ENCODE results near the gene PDE8A. TPM values are rescaled to one million over a fixed set of nuclear protein-coding genes. Genes with fewer than 3 reads are reported as not detected.

Gene PDE8A
- total and polyA plus RNA-seq, 3 donors from 2014 or later, result 27.8 to 67.8 (median 67.3) TPM

DNA sequence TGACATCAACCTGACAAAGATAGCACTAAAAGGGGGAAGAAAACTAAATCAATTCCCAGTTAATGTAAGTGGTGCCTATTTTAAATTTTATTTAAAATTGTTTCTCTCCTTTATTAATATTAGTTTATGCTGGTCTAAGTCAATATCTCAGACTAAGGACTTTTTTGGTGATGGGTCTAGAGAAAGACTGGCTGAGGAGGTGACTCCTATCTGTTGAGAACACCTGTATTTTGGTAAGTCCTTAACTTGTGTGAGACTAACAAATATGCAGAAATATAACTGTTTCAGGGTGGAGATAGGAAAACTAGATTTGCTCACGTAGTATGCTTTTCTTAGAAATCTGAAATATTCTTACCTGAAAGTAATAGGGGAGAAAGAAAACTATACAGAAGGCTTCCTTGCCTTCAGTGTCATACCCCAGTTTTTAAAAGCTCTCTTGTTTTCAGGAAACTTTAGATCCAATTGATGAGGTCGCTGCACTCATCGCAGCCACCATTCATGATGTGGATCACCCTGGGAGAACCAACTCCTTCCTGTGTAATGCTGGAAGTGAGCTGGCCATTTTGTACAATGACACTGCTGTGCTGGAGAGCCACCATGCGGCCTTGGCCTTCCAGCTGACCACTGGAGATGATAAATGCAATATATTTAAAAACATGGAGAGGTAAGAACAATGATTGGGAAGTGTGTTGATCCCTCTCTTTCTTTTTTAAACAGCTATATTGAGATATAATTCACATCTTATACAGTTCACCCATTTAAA, 138.9 kb downstream of the PDE8A start:
- H3K27ac ChIP-seq, result no peak overlapping the region
- intact Hi-C loops (cut with DNase I; ENCODE audit: low total_unique reads), result no loop called here
- no peaks in the 10 kb centered on the region for H3K4me1 ChIP-seq
- no peak overlapping the region for H3K4me3 ChIP-seq
- no peaks in the 10 kb centered on the region for H3K36me3 ChIP-seq (ENCODE audit: low read depth, missing control alignments)
- H3K27me3 ChIP-seq, result no peaks in the 10 kb centered on the region
- 91 to 94% methylated on average over 4 of the region's 4 CpGs for WGBS, 2 donors
- H3K9me3 ChIP-seq, result no peaks in the 10 kb centered on the region
- no peak for TF ChIP-seq POLR2A (IDR thresholded peaks at IDR 0.05)
- no peak for TF ChIP-seq CTCF (IDR thresholded peaks at IDR 0.05)
- DNase-seq, result no peak

GRCh38 chr15:85124173-85124572, 142.5 kb downstream of the PDE8A start:
- no peaks in the 10 kb centered on the region for H3K27me3 ChIP-seq
- intact Hi-C loops (cut with DNase I; ENCODE audit: low total_unique reads), result no loop called here
- 56 to 60% methylated on average over 1 of the region's 1 CpG for WGBS, 2 donors
- no peaks in the 10 kb centered on the region for H3K4me1 ChIP-seq
- DNase-seq, result no peak
- no peaks in the 10 kb centered on the region for H3K36me3 ChIP-seq (ENCODE audit: low read depth, missing control alignments)
- H3K4me3 ChIP-seq, result no peak overlapping the region
- TF ChIP-seq CTCF (IDR thresholded peaks at IDR 0.05), result no peak
- no peak overlapping the region for H3K27ac ChIP-seq
- no peaks in the 10 kb centered on the region for H3K9me3 ChIP-seq

DNA sequence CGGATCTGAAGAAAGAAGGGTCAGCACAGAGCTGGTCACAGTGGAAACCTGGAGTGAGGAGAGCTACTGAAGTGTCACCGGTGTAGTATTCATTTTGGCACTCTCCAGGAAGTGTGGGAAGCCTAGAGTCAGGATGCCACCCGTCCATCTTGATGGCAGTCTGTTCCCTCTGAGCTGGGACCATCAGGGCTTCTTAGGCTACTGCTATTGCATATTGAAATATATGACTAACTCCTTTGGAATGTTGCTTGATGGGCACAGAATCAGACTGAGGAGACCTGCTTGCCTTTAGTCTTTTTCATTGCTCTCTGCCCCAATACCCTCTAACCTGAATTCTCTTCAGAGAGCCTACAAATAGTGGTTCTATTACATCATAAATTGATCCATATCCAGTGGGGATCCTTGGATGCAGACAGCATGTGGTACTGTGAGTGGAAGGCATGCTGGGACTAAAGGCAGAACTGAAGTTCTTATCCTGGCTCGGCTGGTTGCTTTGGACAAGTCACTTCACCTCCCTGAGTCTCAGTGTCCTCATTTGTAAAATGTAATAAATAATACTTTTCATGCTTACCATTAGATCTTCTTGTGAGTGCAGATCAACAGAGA, 143.5 kb downstream of the PDE8A start:
- 86 to 90% methylated on average over 4 of the region's 4 CpGs for WGBS, 2 donors
- DNase-seq, result no peak

GRCh38 chr15:85128621-85129020, 147.0 kb downstream of the PDE8A start:
- no peaks in the 10 kb centered on the region for H3K4me1 ChIP-seq
- TF ChIP-seq POLR2A (IDR thresholded peaks at IDR 0.05) (no peak), CTCF (IDR thresholded peaks at IDR 0.05) (no peak)
- no peaks in the 10 kb centered on the region for H3K9me3 ChIP-seq
- no peak overlapping the region for H3K27ac ChIP-seq
- H3K4me3 ChIP-seq, result no peak overlapping the region
- intact Hi-C loops (cut with DNase I; ENCODE audit: low total_unique reads), result no loop called here
- H3K36me3 ChIP-seq (ENCODE audit: low read depth, missing control alignments), result no peaks in the 10 kb centered on the region
- no peak for DNase-seq
- H3K27me3 ChIP-seq, result no peaks in the 10 kb centered on the region

More for the DNA sequence above, 143.5 kb downstream of the PDE8A start:
- Histone ChIP-seq H3K9me3 (no peaks in the 10 kb centered on the region), H3K4me1 (no peaks in the 10 kb centered on the region), H3K4me3 (no peak overlapping the region), H3K36me3 (ENCODE audit: low read depth, missing control alignments) (no peaks in the 10 kb centered on the region), H3K27me3 (no peaks in the 10 kb centered on the region), H3K27ac (no peak overlapping the region)
- no peak for TF ChIP-seq POLR2A (IDR thresholded peaks at IDR 0.05)
- TF ChIP-seq CTCF (IDR thresholded peaks at IDR 0.05), result no peak
- intact Hi-C loops (cut with DNase I; ENCODE audit: low total_unique reads), result no loop called here

GRCh38 chr15:85129881-85130280, 148.2 kb downstream of the PDE8A start:
- DNase-seq, result no peak
- no peaks in the 10 kb centered on the region for H3K27me3 ChIP-seq
- TF ChIP-seq POLR2A (IDR thresholded peaks at IDR 0.05), result no peak
- no peak for TF ChIP-seq CTCF (IDR thresholded peaks at IDR 0.05)
- H3K4me3 ChIP-seq, result no peak overlapping the region
- no peaks in the 10 kb centered on the region for H3K36me3 ChIP-seq (ENCODE audit: low read depth, missing control alignments)
- 78 to 79% methylated on average over 3 of the region's 3 CpGs for WGBS, 2 donors
- no peak overlapping the region for H3K27ac ChIP-seq
- intact Hi-C loops (cut with DNase I; ENCODE audit: low total_unique reads), result no loop called here
- H3K9me3 ChIP-seq, result no peaks in the 10 kb centered on the region
- H3K4me1 ChIP-seq, result no peaks in the 10 kb centered on the region
